IPS-18a (cell line): ENCODE data around the gene SMAD3.

Experiments used
- H3K27ac ChIP-seq: one replicate; pipeline ENCODE4 v1.5.1; 2013; ENCODE audit warnings: low read length
- H3K27me3 ChIP-seq: one replicate; pipeline ENCODE4 v1.6.1; 2013; ENCODE audit warnings: mild to moderate bottlenecking, low read length; ENCODE audit not compliant: control insufficient read depth, insufficient read depth
- H3K36me3 ChIP-seq: one replicate; pipeline ENCODE4 v1.6.1; 2013; ENCODE audit warnings: low read depth, low read length; ENCODE audit not compliant: control insufficient read depth
- H3K4me1 ChIP-seq: one replicate; pipeline ENCODE4 v1.6.1; 2013; ENCODE audit warnings: low read depth, low read length; ENCODE audit not compliant: control insufficient read depth
- H3K4me3 ChIP-seq: one replicate; pipeline ENCODE4 v1.5.1; 2013; ENCODE audit warnings: low read length
- H3K9ac ChIP-seq: one replicate; pipeline ENCODE4 v1.6.1; 2013; ENCODE audit warnings: mild to moderate bottlenecking, low read length, moderate library complexity
- H3K9me3 ChIP-seq: one replicate; pipeline ENCODE4 v1.6.1; 2013; ENCODE audit warnings: low read depth, low read length; ENCODE audit not compliant: control insufficient read depth

The SMAD3 gene

DNA sequence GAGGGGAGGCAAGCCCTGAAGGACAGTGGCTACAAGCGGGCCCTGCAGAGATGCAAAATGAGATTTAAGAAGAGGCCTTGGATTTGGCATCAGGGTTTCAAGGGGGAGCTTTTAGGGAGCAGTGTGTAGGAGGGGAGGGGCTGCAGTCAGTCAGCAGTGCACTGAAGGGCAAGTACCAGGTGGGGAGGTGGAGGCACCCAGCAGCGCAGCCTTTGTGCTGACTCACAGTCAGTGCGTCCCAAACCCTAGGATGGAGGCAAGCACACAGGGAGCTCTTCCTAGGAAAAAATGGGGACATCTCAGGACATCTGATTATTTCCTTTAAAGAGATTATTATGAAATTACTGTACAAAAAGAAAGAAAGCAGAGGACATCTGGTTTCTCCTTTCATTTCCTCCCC lies 109.0 kb downstream of the SMAD3 start:
- H3K9ac ChIP-seq: no peak overlapping the region
- no peaks in the 10 kb centered on the region for H3K27me3 ChIP-seq
- H3K27ac ChIP-seq: no peak overlapping the region
- H3K36me3 ChIP-seq: no peaks in the 10 kb centered on the region
- no peaks in the 10 kb centered on the region for H3K9me3 ChIP-seq
- H3K4me3 ChIP-seq: no peak overlapping the region
- peaks cover 23% of the 10 kb centered on the region for H3K4me1 ChIP-seq

DNA sequence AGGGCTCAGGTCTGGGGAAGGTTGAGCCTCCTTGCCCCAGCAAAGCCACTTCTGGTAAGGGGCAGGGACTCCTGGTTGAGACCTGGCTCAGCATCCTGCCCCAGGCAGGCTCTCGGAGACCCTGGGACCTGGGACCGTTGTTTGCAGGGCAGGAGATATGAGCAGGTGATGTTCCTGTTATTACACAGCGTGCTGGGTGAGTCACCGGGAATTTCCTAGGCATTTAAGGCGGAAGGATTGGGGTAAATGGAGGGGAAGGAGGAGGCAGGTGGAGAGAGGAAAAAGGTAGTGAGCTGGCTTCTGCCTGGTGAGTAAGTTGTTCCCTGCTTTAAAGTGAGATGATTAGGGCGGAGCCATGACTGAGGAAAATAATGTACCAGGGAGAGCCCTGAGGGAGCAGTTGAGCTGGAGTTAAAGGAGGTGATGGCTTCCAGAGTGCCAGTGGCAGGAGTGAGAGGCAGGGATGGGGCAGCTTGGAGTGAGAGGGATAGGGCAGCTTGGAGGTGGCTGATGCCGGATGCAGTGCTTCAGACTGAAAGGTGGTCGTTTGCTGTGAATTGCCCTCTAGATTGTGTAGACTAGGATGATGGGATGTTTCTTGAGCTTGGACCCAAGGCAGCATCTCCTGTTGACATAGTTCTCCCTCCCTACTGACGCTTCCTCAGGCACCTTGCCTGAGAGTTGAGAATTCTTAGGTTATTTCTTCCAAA lies 109.6 kb downstream of the SMAD3 start:
- Histone ChIP-seq H3K27me3 (no peaks in the 10 kb centered on the region), H3K9me3 (no peaks in the 10 kb centered on the region), H3K9ac (no peak overlapping the region), H3K4me1 (peaks cover 23% of the 10 kb centered on the region), H3K27ac (no peak overlapping the region), H3K36me3 (no peaks in the 10 kb centered on the region), H3K4me3 (no peak overlapping the region)

DNA sequence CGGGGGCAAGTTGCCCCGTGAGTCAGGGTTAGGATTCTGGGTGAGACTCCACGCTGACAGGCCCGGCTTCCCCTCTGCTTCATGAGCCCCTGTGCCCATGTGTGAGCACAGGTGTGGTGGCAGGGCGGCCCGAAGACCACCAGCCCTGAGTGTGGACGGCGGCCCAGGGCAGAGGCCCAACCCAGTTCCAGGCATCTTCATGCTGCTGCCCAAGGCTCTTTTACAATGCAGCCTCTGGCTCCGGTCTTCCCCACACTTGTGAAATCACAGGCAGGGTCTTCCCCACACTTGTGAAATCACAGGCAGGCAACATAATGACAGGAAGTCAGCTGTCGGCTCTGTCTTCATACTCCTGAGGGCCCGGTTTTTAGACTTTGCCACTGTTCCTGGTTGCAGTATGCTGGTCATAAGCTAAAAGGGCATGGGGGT lies 110.3 kb downstream of the SMAD3 start:
- Histone ChIP-seq H3K27me3 (no peaks in the 10 kb centered on the region), H3K4me1 (peaks cover 23% of the 10 kb centered on the region), H3K9me3 (no peaks in the 10 kb centered on the region), H3K27ac (no peak overlapping the region), H3K4me3 (no peak overlapping the region), H3K9ac (no peak overlapping the region), H3K36me3 (no peaks in the 10 kb centered on the region)

DNA sequence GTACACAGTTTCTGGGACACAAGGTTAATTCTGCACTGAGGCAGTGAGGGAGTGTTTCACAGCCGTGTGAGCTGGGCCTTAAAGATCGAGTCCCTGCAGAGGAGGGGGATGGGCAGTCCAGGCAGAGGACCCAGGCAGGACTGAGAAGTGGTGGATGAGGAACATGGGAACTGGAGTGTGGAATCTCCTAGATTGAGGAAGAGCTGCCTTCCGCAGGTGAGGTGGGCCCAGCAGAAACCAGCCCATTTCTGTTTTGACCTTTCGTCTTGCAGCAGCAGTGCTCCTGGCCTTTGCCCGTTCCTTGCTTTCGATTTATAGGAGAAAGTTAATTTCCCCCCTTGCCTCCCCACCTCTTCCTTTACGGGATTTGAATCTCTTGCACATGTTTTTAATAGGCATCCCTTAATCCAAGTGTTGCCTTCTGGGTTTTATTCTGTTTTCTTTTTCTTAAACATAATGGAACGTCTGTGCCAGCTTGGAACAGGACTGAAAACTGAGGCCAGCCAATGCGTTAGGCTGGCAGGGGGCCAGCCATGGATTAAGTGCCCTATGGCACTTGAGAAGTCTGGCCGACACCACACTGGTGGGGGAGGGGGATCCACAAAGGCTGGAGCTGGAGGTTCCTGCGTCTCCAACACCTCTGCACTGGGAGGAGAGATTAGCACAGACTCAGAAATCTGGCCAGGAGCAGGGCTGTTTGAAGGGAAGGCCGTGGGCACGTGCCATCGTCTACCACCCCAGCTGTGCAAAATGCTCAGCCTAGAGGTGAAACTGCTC lies 111.0 kb downstream of the SMAD3 start:
- H3K4me3 ChIP-seq: no peak overlapping the region
- no peak overlapping the region for H3K27ac ChIP-seq
- H3K27me3 ChIP-seq: no peaks in the 10 kb centered on the region
- H3K36me3 ChIP-seq: no peaks in the 10 kb centered on the region
- H3K4me1 ChIP-seq: peaks cover 23% of the 10 kb centered on the region
- H3K9me3 ChIP-seq: no peaks in the 10 kb centered on the region
- no peak overlapping the region for H3K9ac ChIP-seq

DNA sequence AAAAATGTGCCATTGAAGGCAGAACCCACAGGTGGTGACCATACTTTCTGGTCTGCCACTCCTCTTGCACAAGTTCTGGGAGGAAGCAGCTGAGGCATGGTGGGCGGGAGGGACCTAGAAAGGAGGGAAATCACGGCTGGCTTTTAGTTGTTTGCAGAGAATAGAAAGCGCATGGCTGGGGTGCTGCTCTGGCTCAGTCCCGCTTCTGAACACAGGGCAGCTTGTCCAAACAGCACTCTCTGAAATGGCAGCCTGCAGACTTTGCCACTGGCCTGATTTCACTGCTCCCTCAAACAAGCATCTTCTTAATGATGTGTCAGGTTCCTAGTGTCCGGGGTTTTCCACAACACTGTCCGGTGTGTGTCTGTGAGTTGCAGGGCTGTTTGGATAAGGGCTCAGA lies 112.3 kb downstream of the SMAD3 start:
- Histone ChIP-seq H3K27ac (no peak overlapping the region), H3K36me3 (no peaks in the 10 kb centered on the region), H3K9ac (no peak overlapping the region), H3K9me3 (no peaks in the 10 kb centered on the region), H3K4me1 (peaks cover 23% of the 10 kb centered on the region), H3K4me3 (no peak overlapping the region), H3K27me3 (no peaks in the 10 kb centered on the region)

DNA sequence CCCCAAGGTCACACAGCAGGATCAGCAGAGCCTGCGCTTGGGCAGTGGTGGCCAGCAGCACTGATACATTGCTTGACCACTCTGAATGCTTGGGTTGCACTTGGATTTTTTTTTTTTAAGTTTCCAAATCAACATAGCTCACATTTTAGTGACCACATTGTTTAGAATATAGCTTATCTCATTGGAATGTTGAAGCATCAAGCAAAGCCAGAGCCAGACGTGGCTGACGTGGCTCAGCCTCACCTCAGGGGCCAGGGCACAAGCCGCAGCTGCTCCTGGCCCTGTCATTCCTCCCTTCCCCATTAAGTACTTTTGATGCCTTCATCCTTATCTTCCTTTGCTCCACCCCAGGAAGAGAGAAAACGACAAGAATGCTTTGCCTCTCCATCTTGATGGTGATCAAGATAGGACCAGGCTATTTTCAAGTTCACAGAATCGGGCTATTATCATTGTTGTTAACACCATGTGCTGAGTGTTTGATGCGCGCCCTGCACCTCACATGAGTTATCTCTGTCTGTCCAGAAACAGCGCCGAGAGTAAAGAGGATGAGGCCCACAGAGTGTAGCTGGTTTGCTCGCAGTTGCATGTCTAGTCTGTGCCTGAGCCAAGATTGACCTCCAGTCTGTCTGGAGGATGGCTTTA lies 113.3 kb downstream of the SMAD3 start:
- Histone ChIP-seq H3K4me1 (peaks cover 23% of the 10 kb centered on the region), H3K27me3 (no peaks in the 10 kb centered on the region), H3K9ac (no peak overlapping the region), H3K36me3 (no peaks in the 10 kb centered on the region), H3K4me3 (no peak overlapping the region), H3K27ac (no peak overlapping the region), H3K9me3 (no peaks in the 10 kb centered on the region)

DNA sequence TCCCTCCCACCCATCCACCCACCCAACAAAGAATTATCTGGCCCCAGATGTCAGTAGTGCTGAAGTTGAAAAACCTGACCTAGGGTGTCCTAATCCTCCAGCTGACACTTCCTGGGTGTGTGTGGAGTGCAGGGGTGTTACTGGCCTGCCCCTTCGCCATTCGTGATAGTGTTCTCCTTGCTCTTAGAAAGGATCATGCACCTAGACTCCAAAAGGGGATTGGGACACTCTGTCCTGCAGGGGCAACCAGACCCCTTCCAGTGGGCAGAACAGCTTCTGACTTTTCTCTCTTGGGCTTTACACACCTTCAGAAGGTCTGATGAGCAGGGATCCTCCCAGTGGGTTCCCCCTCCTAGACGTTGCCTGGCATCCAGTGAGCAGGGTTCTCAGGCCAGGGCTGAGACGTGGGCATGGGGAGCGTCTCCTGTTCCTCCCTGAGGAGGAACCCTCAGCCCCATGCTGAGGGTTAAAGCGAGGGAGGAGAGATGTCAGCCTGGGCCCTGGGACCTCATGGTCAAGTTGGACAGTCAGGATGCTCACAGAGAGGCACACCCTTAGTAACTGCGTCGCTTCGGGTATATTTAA lies 114.1 kb downstream of the SMAD3 start:
- Histone ChIP-seq H3K36me3 (no peaks in the 10 kb centered on the region), H3K4me3 (no peak overlapping the region), H3K9me3 (no peaks in the 10 kb centered on the region), H3K9ac (no peak overlapping the region), H3K4me1 (peaks cover 23% of the 10 kb centered on the region), H3K27ac (no peak overlapping the region), H3K27me3 (no peaks in the 10 kb centered on the region)

DNA sequence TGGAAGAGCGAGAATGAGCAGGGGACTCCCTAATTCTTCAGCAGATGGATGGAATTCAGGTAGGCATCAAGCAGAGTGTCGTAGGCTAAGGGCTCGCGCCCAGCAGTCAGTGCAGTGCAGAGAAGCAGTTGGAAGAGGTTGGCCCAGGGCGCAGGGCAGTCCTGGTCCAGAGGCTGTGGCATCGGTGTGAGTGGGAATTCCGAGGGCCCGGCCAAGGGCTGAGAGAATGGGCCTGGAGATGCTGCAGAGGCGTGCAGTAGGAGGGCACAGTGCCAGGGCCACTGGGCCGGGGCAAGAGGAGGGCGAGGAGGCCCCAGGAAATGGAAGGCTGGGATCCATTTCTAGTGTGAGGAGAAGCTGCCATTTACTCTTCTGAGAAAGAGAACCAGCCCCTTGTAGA lies 114.6 kb downstream of the SMAD3 start:
- H3K9me3 ChIP-seq: no peaks in the 10 kb centered on the region
- no peak overlapping the region for H3K27ac ChIP-seq
- H3K27me3 ChIP-seq: no peaks in the 10 kb centered on the region
- H3K4me1 ChIP-seq: peaks cover 20% of the 10 kb centered on the region
- H3K36me3 ChIP-seq: no peaks in the 10 kb centered on the region
- H3K4me3 ChIP-seq: no peak overlapping the region
- H3K9ac ChIP-seq: no peak overlapping the region

DNA sequence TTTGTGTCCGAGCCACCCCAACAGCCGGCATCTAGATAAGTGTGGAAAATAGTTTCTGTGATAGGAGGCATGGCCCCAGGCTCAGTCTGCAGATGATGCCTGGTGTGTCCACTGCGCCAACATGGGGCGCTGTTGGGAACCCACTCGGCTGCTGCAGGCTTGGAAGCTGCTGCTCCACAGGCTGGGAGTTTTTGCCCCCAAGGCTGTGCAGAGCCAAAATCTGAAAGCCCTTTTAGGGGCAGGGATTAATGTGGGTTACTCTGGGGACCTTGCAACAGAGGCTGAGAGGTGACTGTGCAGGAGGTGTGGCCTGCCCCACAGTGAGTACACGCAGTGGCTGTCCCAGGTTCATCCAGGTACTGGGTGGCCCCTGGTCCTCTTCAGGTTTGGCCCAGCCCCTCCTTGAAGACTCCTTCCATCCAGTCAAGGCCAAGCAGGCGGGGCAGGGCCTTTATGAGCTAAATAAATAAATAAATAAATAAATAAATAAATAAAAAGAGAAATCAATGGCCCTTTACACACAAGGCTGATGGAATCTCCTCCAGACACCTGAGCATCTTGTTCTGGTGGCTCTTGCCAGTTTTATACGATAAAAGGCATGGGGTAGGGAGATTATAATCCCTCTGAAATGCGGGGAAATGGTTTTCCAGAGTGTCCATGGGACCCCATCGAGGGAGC lies 115.3 kb downstream of the SMAD3 start:
- Histone ChIP-seq H3K27ac (no peak overlapping the region), H3K36me3 (peaks cover under 1% of the 10 kb centered on the region)

DNA sequence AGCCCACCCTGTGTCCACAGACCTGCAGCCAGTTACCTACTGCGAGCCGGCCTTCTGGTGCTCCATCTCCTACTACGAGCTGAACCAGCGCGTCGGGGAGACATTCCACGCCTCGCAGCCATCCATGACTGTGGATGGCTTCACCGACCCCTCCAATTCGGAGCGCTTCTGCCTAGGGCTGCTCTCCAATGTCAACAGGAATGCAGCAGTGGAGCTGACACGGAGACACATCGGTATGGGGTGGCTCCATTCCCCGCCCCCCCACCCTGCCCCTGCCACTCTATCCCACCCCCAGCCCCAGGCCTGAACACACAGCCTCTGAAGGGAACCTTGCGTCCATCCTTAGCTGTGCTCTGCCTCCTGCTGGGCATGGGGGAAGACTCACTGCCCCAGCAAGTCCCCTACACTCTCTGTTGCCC lies 115.8 kb downstream of the SMAD3 start:
- Histone ChIP-seq H3K27ac (no peak overlapping the region), H3K9me3 (no peaks in the 10 kb centered on the region), H3K9ac (no peak overlapping the region), H3K36me3 (peaks cover 4% of the 10 kb centered on the region), H3K4me1 (peaks cover 9% of the 10 kb centered on the region), H3K4me3 (no peak overlapping the region), H3K27me3 (no peaks in the 10 kb centered on the region)

More for the DNA sequence above, 115.3 kb downstream of the SMAD3 start:
- Histone ChIP-seq H3K4me3 (no peak overlapping the region), H3K9ac (no peak overlapping the region), H3K9me3 (no peaks in the 10 kb centered on the region), H3K4me1 (peaks cover 14% of the 10 kb centered on the region), H3K27me3 (no peaks in the 10 kb centered on the region)
